Fibroblast of mammary gland (primary cell): ENCODE data around the gene CAPN13.

Experiments used
- DNase-seq: peaks from one replicate; pipeline ENCODE4 v3.0.0-alpha.2; 2010; ENCODE audit warnings: low read depth
- H3K4me3 ChIP-seq: 2 replicates; pipeline ENCODE4 v1.5.1; 2011; ENCODE audit warnings: low read depth, mild to moderate bottlenecking, low read length, moderate library complexity; ENCODE audit not compliant: control insufficient read depth
- TF ChIP-seq, protein P1 (sequence below): conservative IDR thresholded peaks from 2 replicates; pipeline ENCODE4 v1.5.1; 2011; ENCODE audit warnings: low read depth, low read length, inconsistent platforms; ENCODE audit not compliant: control insufficient read depth, insufficient read depth

The CAPN13 gene

DNA sequence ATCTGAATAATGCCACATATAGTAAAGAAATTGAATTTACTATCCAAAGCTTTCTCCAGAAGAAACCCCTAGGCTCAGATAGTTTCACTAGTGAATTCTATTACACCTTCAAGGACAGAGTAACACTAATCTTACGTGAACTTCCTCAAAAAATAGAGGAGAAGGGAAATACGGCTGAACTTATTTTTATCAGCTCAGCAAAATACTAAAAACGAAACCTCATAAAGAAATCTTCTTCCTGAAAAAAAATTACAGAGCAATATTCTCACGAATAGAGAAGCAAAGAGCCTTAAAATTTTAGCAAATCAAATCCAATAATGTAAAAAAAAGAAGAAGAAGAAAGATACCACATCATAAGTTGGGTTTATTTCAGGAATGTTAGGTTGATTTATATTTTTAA lies 14.7 kb downstream of the CAPN13 start:
- TF ChIP-seq, protein P1, sequence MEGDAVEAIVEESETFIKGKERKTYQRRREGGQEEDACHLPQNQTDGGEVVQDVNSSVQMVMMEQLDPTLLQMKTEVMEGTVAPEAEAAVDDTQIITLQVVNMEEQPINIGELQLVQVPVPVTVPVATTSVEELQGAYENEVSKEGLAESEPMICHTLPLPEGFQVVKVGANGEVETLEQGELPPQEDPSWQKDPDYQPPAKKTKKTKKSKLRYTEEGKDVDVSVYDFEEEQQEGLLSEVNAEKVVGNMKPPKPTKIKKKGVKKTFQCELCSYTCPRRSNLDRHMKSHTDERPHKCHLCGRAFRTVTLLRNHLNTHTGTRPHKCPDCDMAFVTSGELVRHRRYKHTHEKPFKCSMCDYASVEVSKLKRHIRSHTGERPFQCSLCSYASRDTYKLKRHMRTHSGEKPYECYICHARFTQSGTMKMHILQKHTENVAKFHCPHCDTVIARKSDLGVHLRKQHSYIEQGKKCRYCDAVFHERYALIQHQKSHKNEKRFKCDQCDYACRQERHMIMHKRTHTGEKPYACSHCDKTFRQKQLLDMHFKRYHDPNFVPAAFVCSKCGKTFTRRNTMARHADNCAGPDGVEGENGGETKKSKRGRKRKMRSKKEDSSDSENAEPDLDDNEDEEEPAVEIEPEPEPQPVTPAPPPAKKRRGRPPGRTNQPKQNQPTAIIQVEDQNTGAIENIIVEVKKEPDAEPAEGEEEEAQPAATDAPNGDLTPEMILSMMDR: no peak
- H3K4me3 ChIP-seq: no peak overlapping the region
- no peak for DNase-seq

- TF ChIP-seq, protein P1: no peak
- no peak overlapping the region for H3K4me3 ChIP-seq
Observed at GRCh38 chr2:30790879-30791278, 16.4 kb downstream of the CAPN13 start.

DNA sequence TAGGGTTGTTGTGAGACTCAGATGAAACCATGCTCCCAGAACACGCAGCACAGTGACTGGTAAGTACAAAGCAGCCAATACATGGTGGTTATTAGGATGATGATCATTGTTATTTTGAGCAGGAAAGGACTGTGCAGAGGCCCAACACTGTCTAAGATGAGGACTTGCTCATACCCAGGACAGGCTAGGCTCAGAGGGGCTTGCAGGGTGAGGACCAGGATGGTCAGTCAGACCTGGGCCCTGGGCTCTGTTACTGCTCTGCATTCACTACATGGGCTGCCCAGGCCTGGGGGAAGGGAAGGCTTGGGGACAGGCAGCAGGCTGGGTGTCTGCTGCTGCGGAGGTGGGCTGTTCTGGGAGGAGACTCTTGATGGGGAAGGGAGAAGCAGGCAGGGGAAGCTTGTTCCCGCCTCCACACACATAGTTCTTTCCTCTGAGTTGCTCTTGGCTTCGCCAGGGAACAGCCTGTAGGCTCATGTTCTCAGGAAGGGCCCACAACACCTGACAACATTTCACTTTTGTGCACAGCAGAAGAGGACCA lies 17.5 kb downstream of the CAPN13 start:
- TF ChIP-seq, protein P1: no peak
- H3K4me3 ChIP-seq: no peak overlapping the region
- DNase-seq: no peak

More at GRCh38 chr2:30790879-30791278, 16.4 kb downstream of the CAPN13 start:
- DNase-seq: no peak

- DNase-seq: no peak
- H3K4me3 ChIP-seq: no peak overlapping the region
- TF ChIP-seq, protein P1: no peak
Observed at GRCh38 chr2:30786923-30787685, 20.1 kb downstream of the CAPN13 start.

- no peak overlapping the region for H3K4me3 ChIP-seq
- DNase-seq: no peak
- TF ChIP-seq, protein P1: no peak
Observed at GRCh38 chr2:30784682-30785081, 22.6 kb downstream of the CAPN13 start.

GRCh38 chr2:30781961-30782533 lies 25.2 kb downstream of the CAPN13 start:
- TF ChIP-seq, protein P1: no peak
- H3K4me3 ChIP-seq: no peak overlapping the region
- DNase-seq: no peak
